ENCODE data around the gene AFTPH. TPM values are rescaled to one million over a fixed set of nuclear protein-coding genes. Genes with fewer than 3 reads are reported as not detected.

Gene AFTPH
- total RNA-seq, 4 donors from 2014 or later, result 27.7 to 50.3 (median 38.1) TPM

DNA sequence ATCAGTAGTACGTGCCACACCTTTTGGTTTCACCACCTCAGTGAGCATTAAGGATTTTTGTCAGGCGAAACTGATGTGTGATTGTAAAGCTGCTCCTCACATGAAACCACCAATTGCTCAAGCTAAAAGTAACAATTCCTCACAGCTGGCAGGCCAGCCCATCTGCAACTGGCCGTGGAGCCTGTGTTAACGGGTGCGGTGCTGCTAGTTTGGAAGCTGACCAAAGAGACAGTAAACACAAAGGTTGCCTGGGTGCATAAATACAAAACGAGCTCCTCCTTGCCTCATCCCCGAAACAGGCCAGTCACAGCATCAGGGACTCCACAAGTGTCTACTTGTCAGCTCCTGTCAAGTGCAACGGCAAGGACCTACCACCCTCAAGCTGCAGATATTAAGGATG lies 38.2 kb upstream of the AFTPH start:
- H3K27ac ChIP-seq, result no peak overlapping the region
- TF ChIP-seq, protein P1, sequence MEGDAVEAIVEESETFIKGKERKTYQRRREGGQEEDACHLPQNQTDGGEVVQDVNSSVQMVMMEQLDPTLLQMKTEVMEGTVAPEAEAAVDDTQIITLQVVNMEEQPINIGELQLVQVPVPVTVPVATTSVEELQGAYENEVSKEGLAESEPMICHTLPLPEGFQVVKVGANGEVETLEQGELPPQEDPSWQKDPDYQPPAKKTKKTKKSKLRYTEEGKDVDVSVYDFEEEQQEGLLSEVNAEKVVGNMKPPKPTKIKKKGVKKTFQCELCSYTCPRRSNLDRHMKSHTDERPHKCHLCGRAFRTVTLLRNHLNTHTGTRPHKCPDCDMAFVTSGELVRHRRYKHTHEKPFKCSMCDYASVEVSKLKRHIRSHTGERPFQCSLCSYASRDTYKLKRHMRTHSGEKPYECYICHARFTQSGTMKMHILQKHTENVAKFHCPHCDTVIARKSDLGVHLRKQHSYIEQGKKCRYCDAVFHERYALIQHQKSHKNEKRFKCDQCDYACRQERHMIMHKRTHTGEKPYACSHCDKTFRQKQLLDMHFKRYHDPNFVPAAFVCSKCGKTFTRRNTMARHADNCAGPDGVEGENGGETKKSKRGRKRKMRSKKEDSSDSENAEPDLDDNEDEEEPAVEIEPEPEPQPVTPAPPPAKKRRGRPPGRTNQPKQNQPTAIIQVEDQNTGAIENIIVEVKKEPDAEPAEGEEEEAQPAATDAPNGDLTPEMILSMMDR (IDR thresholded peaks at IDR 0.05), result no peak
- TF ChIP-seq POLR2A (IDR thresholded peaks at IDR 0.05), result no peak
- TF ChIP-seq EP300 (IDR thresholded peaks at IDR 0.05), result no peak
- H3K4me3 ChIP-seq, result no peak overlapping the region
- no peak for DNase-seq (ENCODE audit: low spot score in 2 of 2)
- H3K9me3 ChIP-seq, result no peaks in the 10 kb centered on the region
- peaks cover 0 to 28% (median 0%) of the 10 kb centered on the region in 4 donors for H3K4me1 ChIP-seq
- H3K36me3 ChIP-seq, result no peaks in the 10 kb centered on the region
- 49 to 56% methylated on average over 8 of the region's 8 CpGs for WGBS, 2 donors
- H3K27me3 ChIP-seq, result no peaks in the 10 kb centered on the region

DNA sequence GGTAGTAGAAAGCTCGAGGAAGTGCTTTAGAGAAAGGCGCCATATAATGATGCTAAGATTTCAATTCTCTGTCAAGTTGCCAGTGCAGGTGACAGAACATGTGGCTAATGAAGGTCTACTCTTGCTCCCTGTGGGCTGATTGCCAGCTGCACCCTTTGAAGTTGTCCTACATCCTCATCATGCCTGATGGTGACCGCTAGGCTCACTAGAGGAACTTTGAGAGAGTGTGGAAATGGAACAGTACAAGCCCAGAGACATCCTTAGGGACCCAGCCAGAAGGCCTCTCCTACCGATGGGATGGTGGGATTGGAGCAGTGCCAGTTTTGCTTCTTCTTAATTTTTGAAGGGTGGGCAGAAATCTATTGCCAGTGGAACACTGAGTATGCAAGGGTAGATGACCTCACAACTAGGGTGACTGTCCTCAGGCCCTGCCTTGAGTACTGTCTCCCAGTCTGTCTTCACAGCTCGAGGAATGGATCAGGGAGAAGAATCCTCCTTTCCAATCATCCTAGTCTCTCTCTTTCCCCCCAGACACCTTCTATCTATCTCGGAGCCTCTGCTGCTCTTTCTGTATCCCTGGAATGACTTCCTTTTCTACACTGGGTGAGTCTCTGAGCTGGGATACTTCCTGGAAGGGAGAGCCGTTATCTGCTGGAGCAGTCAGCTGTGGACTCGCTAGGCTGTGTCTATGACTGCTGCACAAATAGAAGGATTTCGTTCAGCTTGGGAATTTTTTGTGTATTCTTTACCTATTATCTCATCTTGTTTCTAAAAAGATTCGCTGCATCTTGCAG lies 36.7 kb upstream of the AFTPH start:
- H3K27ac ChIP-seq, result no peak overlapping the region
- H3K9me3 ChIP-seq, result no peaks in the 10 kb centered on the region
- H3K4me1 ChIP-seq, result peaks cover 0 to 28% (median 0%) of the 10 kb centered on the region in 4 donors
- 56 to 59% methylated on average over 10 of the region's 10 CpGs for WGBS, 2 donors
- H3K4me3 ChIP-seq, result no peak overlapping the region
- H3K27me3 ChIP-seq, result no peaks in the 10 kb centered on the region
- no peaks in the 10 kb centered on the region for H3K36me3 ChIP-seq
- no peak for DNase-seq (ENCODE audit: low spot score in 2 of 2)
- TF ChIP-seq, protein P1 (IDR thresholded peaks at IDR 0.05), result no peak
- no peak for TF ChIP-seq EP300 (IDR thresholded peaks at IDR 0.05)
- no peak for TF ChIP-seq POLR2A (IDR thresholded peaks at IDR 0.05)

DNA sequence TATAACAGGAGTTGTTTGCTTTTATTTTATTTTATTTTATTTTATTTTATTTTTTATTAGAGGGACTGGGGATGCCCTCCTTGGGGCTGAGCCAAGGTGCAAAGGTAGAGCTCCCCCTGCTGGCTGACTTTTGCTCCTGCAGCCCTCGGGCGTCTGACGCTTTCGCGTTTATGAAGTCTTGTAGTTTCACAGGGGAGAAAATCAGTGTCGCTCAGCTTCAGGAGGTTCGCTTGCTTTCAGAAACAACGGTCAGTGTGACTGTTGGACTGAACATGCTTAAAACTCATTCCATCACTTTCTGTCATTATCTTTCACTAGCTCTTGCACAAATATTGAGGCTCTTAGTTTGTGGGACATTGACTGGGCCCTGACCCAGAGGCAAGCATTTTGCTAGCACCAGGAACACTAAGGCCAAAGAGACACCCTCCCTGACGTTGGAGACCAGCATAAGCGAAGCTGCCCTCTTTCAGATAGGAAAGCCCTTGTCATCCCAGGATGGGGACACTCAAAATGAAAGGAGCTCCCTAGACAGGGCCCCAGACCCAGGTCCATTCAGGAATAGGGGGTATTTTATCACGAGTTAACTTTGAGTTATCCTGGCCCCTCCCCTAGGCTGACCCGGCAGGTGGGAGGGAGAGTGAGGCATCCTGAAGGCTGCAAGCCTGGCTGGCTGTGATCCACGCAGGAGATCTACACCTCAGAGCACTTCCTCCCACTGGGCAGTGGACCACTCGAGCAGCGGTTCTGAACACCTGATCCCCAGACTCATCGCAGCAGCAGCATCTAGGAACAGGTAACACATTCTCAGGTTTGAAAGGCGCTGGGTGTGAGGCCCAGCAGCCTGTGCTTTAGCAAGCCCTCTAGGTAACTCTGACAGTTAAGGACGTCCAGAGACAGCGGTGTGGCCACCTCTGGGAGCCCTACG lies 35.8 kb upstream of the AFTPH start:
- H3K27me3 ChIP-seq, result no peaks in the 10 kb centered on the region
- H3K4me3 ChIP-seq, result no peak overlapping the region
- H3K27ac ChIP-seq, result no peak overlapping the region
- TF ChIP-seq, protein P1 (IDR thresholded peaks at IDR 0.05), result peak; percentile 76 to 97 (median 94)
- TF ChIP-seq POLR2A (IDR thresholded peaks at IDR 0.05) (no peak), EP300 (IDR thresholded peaks at IDR 0.05) (peak in 1 of 2 donors; percentile 35)
- H3K4me1 ChIP-seq, result peaks cover 0 to 28% (median 0%) of the 10 kb centered on the region in 4 donors
- DNase-seq (ENCODE audit: low spot score in 2 of 2), result peak; percentile 45 to 66
- no peaks in the 10 kb centered on the region for H3K9me3 ChIP-seq
- 52 to 53% methylated on average over 20 of the region's 20 CpGs for WGBS, 2 donors
- no peaks in the 10 kb centered on the region for H3K36me3 ChIP-seq

DNA sequence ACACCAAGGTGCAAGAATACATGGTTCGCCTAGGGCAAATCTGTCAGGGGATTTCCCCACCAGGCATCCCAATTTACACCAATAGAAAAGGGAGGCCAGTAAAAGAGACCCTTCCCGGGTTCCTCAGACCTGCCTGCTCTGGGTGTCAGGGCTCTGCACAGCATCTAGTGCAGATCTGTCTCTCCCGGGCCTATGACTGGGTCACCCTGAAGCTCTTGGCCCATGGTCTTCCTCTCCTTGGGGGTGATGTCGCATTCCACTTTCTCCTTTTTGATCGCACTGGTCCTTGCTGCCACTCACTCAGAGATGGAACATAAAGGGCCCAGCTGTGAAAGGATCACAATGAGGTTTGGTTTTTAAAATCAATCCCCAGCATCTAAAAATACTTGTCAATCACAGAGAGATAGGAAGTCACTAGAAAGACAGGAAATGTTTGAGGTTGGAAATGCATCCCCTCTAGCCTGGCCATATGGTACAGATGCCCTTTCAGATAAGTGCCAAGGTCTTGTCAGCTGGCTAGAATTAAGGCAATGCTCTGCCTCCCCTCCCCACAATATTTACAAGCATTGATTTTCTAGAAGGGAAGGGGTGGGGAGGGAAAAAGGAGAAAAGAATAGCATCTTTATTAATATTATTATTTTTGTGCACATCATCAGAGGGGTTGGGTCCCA lies 34.9 kb upstream of the AFTPH start:
- TF ChIP-seq, protein P1 (IDR thresholded peaks at IDR 0.05), result no peak
- TF ChIP-seq POLR2A (IDR thresholded peaks at IDR 0.05) (no peak), EP300 (IDR thresholded peaks at IDR 0.05) (no peak)
- 73 to 74% methylated on average over 5 of the region's 5 CpGs for WGBS, 2 donors
- DNase-seq (ENCODE audit: low spot score in 2 of 2), result no peak
- Histone ChIP-seq H3K27ac (no peak overlapping the region), H3K4me1 (peaks cover 0 to 28% (median 0%) of the 10 kb centered on the region in 4 donors), H3K27me3 (no peaks in the 10 kb centered on the region), H3K36me3 (no peaks in the 10 kb centered on the region), H3K4me3 (no peak overlapping the region), H3K9me3 (no peaks in the 10 kb centered on the region)
